ENCODE measurements around the gene NCOA7. TPM values are rescaled to one million over a fixed set of nuclear protein-coding genes. Genes with fewer than 3 reads are reported as not detected.
A peak's percentile ranks its signal among the peaks of the same experiment; 100 is the strongest.

Gene NCOA7
- total and polyA plus RNA-seq, 4 donors, result 8.6 to 40.9 (median 17.6) TPM

DNA sequence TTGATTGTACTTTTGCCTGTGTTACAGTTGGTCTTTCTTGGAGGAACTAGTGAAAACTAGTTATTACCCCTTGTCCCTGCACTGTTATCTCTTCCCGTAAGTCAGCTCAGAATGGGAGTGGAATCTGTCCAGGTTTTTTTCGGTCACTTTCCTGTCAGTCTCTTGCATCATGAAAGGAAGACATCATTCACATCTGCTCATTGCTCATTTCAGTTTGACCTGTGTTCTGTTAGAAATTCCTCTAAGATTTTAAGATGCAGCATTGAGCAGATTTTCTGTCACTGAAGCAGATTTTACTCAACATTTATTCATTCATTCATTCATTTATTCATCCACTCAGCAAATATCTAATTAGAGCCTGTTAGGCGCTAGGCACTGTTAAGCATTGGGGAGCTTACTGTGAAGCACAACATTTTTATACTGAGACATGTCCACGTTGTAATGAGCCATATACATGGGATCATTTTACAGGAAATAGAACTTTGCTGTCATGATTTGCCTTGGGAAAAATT, 132.7 kb downstream of the NCOA7 start:
- peak overlapping the region; percentile 37 to 58 for H3K27ac ChIP-seq (ENCODE audit: low read depth in 1 of 2, low read length in 2 of 2)
- no peaks in the 10 kb centered on the region for H3K27me3 ChIP-seq (ENCODE audit: control insufficient read depth in 4 of 4, insufficient read depth in 4 of 4, low read length in 3 of 4)
- 47% methylated on average over 4 of the region's 4 CpGs for WGBS
- H3K9ac ChIP-seq (ENCODE audit: low read depth in 1 of 2, low read length in 2 of 2), result no peak overlapping the region
- H3K4me1 ChIP-seq (ENCODE audit: control insufficient read depth in 4 of 4, insufficient read depth in 4 of 4, low read length in 3 of 4), result peaks cover 4 to 24% (median 7%) of the 10 kb centered on the region in 4 donors
- no peak for DNase-seq (ENCODE audit: low spot score)
- TF ChIP-seq FOXA2 (IDR thresholded peaks at IDR 0.05), result no peak
- TF ChIP-seq MAX (IDR thresholded peaks at IDR 0.05), result peak; percentile 88
- no peak for TF ChIP-seq NR2F2 (IDR thresholded peaks at IDR 0.05)
- peak; percentile 11 for TF ChIP-seq FOXA1 (IDR thresholded peaks at IDR 0.05)
- peak; percentile 41 to 75 for TF ChIP-seq RXRA (IDR thresholded peaks at IDR 0.05)
- peak; percentile 7 for TF ChIP-seq HNF4G (IDR thresholded peaks at IDR 0.05)
- TF ChIP-seq JUND (IDR thresholded peaks at IDR 0.05), result peak in 1 of 2 donors; percentile 74
- peak in 1 of 2 donors; percentile 25 for TF ChIP-seq GABPA (IDR thresholded peaks at IDR 0.05 in 1 of 2, conservative IDR thresholded peaks at IDR 0.05 in 1 of 2)
- TF ChIP-seq YY1 (IDR thresholded peaks at IDR 0.05), result peak; percentile 49
- TF ChIP-seq, protein P1, sequence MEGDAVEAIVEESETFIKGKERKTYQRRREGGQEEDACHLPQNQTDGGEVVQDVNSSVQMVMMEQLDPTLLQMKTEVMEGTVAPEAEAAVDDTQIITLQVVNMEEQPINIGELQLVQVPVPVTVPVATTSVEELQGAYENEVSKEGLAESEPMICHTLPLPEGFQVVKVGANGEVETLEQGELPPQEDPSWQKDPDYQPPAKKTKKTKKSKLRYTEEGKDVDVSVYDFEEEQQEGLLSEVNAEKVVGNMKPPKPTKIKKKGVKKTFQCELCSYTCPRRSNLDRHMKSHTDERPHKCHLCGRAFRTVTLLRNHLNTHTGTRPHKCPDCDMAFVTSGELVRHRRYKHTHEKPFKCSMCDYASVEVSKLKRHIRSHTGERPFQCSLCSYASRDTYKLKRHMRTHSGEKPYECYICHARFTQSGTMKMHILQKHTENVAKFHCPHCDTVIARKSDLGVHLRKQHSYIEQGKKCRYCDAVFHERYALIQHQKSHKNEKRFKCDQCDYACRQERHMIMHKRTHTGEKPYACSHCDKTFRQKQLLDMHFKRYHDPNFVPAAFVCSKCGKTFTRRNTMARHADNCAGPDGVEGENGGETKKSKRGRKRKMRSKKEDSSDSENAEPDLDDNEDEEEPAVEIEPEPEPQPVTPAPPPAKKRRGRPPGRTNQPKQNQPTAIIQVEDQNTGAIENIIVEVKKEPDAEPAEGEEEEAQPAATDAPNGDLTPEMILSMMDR (IDR thresholded peaks at IDR 0.05; ENCODE audit: low read depth, low read length, missing input control), result no peak
- TF ChIP-seq, protein P2, sequence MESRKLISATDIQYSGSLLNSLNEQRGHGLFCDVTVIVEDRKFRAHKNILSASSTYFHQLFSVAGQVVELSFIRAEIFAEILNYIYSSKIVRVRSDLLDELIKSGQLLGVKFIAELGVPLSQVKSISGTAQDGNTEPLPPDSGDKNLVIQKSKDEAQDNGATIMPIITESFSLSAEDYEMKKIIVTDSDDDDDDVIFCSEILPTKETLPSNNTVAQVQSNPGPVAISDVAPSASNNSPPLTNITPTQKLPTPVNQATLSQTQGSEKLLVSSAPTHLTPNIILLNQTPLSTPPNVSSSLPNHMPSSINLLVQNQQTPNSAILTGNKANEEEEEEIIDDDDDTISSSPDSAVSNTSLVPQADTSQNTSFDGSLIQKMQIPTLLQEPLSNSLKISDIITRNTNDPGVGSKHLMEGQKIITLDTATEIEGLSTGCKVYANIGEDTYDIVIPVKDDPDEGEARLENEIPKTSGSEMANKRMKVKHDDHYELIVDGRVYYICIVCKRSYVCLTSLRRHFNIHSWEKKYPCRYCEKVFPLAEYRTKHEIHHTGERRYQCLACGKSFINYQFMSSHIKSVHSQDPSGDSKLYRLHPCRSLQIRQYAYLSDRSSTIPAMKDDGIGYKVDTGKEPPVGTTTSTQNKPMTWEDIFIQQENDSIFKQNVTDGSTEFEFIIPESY (IDR thresholded peaks at IDR 0.05), result no peak
- peak; percentile 69 for TF ChIP-seq ATF3 (IDR thresholded peaks at IDR 0.05)
- TF ChIP-seq EGR1 (IDR thresholded peaks at IDR 0.05; ENCODE audit: low read depth in 2 of 2), result peak in 1 of 2 donors; percentile 79
- TF ChIP-seq TAF1 (conservative IDR thresholded peaks at IDR 0.05), result no peak
- TF ChIP-seq SP1 (IDR thresholded peaks at IDR 0.05), result peak; percentile 39
- TF ChIP-seq HNF4A (conservative IDR thresholded peaks at IDR 0.05), result peak; percentile 57 to 75
- peaks cover 3 to 60% (median 36%) of the 10 kb centered on the region in 4 donors for H3K36me3 ChIP-seq (ENCODE audit: control insufficient read depth in 4 of 4, insufficient read depth in 3 of 4, low read depth in 1 of 4, low read length in 3 of 4)
- H3K9me3 ChIP-seq (ENCODE audit: control insufficient read depth in 4 of 4, low read length in 3 of 4), result no peaks in the 10 kb centered on the region
- H3K4me3 ChIP-seq (ENCODE audit: low read depth in 1 of 3, low read length in 3 of 3), result no peak overlapping the region

DNA sequence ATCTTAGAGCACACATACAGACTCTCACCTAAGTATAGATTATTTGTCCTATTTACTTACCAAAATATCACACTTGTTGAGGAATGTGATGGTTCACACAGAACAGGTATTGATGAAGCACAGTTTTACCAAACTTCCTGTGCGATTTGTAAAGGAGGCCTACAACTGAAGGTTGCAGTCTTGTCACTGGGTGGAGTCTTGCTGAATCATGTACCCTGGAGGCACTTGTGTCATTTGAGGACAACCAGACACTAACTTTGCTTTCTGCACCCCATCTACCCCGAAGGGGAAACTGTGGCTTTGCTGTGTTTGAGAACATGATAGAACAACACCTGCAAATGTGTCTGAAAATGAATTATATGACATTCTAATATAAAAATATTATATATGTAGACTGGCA, 133.4 kb downstream of the NCOA7 start:
- Histone ChIP-seq H3K27me3 (ENCODE audit: control insufficient read depth in 4 of 4, insufficient read depth in 4 of 4, low read length in 3 of 4) (no peaks in the 10 kb centered on the region), H3K36me3 (ENCODE audit: control insufficient read depth in 4 of 4, insufficient read depth in 3 of 4, low read depth in 1 of 4, low read length in 3 of 4) (peaks cover 3 to 66% (median 42%) of the 10 kb centered on the region in 4 donors), H3K9me3 (ENCODE audit: control insufficient read depth in 4 of 4, low read length in 3 of 4) (no peaks in the 10 kb centered on the region), H3K27ac (ENCODE audit: low read depth in 1 of 2, low read length in 2 of 2) (no peak overlapping the region), H3K4me3 (ENCODE audit: low read depth in 1 of 3, low read length in 3 of 3) (no peak overlapping the region), H3K4me1 (ENCODE audit: control insufficient read depth in 4 of 4, insufficient read depth in 4 of 4, low read length in 3 of 4) (peaks cover 0 to 19% (median 7%) of the 10 kb centered on the region in 4 donors), H3K9ac (ENCODE audit: low read depth in 1 of 2, low read length in 2 of 2) (no peak overlapping the region)
- DNase-seq (ENCODE audit: low spot score), result no peak
- WGBS, result 78% methylated on average over 2 of the region's 2 CpGs
- TF ChIP-seq YY1 (IDR thresholded peaks at IDR 0.05) (no peak), NR2F2 (IDR thresholded peaks at IDR 0.05) (no peak), TAF1 (conservative IDR thresholded peaks at IDR 0.05) (no peak), FOXA1 (IDR thresholded peaks at IDR 0.05) (no peak), MAX (IDR thresholded peaks at IDR 0.05) (no peak), FOXA2 (IDR thresholded peaks at IDR 0.05) (no peak), SP1 (IDR thresholded peaks at IDR 0.05) (no peak), RXRA (IDR thresholded peaks at IDR 0.05) (no peak), ATF3 (IDR thresholded peaks at IDR 0.05) (no peak), JUND (IDR thresholded peaks at IDR 0.05) (no peak), HNF4G (IDR thresholded peaks at IDR 0.05) (no peak), HNF4A (conservative IDR thresholded peaks at IDR 0.05) (no peak), GABPA (IDR thresholded peaks at IDR 0.05 in 1 of 2, conservative IDR thresholded peaks at IDR 0.05 in 1 of 2) (no peak), RAD21 (IDR thresholded peaks at IDR 0.05) (no peak), EGR1 (IDR thresholded peaks at IDR 0.05; ENCODE audit: low read depth in 2 of 2) (no peak)
- TF ChIP-seq, protein P3, sequence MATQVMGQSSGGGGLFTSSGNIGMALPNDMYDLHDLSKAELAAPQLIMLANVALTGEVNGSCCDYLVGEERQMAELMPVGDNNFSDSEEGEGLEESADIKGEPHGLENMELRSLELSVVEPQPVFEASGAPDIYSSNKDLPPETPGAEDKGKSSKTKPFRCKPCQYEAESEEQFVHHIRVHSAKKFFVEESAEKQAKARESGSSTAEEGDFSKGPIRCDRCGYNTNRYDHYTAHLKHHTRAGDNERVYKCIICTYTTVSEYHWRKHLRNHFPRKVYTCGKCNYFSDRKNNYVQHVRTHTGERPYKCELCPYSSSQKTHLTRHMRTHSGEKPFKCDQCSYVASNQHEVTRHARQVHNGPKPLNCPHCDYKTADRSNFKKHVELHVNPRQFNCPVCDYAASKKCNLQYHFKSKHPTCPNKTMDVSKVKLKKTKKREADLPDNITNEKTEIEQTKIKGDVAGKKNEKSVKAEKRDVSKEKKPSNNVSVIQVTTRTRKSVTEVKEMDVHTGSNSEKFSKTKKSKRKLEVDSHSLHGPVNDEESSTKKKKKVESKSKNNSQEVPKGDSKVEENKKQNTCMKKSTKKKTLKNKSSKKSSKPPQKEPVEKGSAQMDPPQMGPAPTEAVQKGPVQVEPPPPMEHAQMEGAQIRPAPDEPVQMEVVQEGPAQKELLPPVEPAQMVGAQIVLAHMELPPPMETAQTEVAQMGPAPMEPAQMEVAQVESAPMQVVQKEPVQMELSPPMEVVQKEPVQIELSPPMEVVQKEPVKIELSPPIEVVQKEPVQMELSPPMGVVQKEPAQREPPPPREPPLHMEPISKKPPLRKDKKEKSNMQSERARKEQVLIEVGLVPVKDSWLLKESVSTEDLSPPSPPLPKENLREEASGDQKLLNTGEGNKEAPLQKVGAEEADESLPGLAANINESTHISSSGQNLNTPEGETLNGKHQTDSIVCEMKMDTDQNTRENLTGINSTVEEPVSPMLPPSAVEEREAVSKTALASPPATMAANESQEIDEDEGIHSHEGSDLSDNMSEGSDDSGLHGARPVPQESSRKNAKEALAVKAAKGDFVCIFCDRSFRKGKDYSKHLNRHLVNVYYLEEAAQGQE (IDR thresholded peaks at IDR 0.05), result no peak
- TF ChIP-seq, protein P2 (IDR thresholded peaks at IDR 0.05), result no peak

All from liver (tissue), 9 donors.